Activated CD4-positive, alpha-beta T cell treated with anti-CD3 and anti-CD28 coated beads for 24 hours (primary cell): ENCODE measurements around the gene NEK9.

Experiments
- DNase-seq, 2 donors: peaks; one replicate each; pipeline ENCODE4 v3.0.0-alpha.2; 2020; ENCODE audit warnings: low read depth in 2 of 2

NEK9 gene

DNA sequence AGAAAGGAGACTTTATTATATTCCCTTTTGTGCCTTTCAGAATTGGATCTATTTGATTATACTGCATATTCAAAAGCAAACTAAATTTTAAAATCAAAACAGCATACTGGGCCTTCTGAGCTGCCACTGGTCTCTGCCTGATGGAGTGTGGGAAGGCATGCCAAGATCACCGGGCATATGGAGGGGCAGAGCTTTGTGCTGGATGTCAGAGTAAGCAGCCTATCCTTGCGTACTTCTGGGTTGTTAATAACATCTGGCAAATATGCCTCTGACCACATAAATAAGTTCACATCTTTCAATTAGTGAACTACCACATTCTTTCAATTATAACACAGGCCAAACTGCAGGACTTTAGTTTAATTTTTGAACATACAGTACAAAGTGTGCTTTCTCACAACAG lies 93.9 kb downstream of the NEK9 start:
- no peak for DNase-seq

DNA sequence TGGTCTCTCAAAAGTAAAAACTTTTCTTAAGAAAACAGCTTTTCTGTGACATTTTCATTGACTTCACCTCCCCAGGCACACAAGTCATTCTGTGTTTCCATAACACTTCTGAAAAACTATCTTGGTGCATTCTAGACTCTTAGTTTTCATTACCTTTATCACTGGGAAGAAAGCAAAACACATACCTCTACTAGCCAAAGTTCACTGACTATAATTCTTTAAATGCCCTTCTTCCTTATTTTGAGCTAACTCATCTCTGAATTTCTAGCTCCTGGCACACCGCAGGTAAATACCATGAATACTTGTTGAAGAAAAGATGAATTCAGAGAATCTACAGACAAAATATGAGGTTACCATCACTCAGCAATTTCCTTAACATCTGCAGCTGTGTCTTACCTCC lies 96.7 kb downstream of the NEK9 start:
- DNase-seq, result no peak
